Mononuclear cell (primary cell): ENCODE data around the gene USP20. TPM values are rescaled to one million over a fixed set of nuclear protein-coding genes. Genes with fewer than 3 reads are reported as not detected.
"Not testable (repeated sequence)": the region's sequence is repeated elsewhere in the genome, so short reads cannot be mapped to it uniquely, and the experiment has no call there.

Experiments used
- H3K27me3 ChIP-seq: 2 replicates; pipeline ENCODE4 v1.6.0; 2011; ENCODE audit warnings: low read length, control low read depth; ENCODE audit not compliant: insufficient read depth
- H3K4me1 ChIP-seq: 2 replicates; pipeline ENCODE4 v1.5.1; 2011; ENCODE audit warnings: mild to moderate bottlenecking, low read length, control low read depth; ENCODE audit not compliant: insufficient read depth
- H3K4me3 ChIP-seq: 2 replicates; pipeline ENCODE4 v1.5.1; 2011; ENCODE audit warnings: mild to moderate bottlenecking, low read length, moderate library complexity
- H3K9me3 ChIP-seq: 2 replicates; pipeline ENCODE4 v1.5.1; 2011; ENCODE audit warnings: low read depth, mild to moderate bottlenecking, control low read depth, low read length
- total RNA-seq: library from RNA; depleted of rRNA; stranded (reverse); fragments of >200 nt; gene quantifications from one replicate; pipeline ENCODE4 v1.2.3, GENCODE V29; 2012

The USP20 gene
- total RNA-seq, 1 donor, result 17.1 TPM

DNA sequence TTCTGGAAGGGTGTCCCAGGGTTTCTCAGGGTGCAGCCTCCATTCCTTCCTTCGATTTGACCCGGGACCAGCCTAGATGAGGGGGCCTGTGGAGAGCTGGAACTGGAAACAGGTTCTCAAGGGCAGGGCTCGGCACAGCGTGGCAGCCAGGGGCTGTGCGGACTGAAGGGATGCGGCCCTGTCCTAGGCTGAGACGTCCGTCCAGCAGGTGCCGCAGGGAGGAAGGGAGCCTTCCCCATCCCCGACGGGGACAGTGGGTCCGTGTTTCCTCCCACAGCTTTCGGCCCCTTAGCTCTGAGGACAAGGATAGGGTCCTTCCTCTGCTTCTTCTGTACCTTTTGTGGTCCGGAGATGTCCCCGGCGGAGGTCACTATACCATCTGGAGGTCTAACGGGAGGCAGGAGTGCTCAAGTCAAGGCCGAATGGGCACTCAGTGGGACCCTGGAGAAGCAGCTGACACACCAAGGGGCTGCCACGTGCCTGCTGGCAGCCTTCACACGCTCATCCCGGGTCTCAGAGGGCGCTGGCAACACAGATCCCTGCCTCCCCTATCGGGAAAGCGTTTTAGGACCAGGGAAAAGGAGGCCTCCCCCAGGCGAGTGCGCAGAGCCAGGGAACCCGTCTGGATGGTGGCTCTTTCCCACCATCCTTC, 49.9 kb downstream of the USP20 start:
- no peaks in the 10 kb centered on the region for H3K9me3 ChIP-seq
- no peaks in the 10 kb centered on the region for H3K27me3 ChIP-seq
- peak overlapping the region; percentile 49 for H3K4me3 ChIP-seq
- peaks cover 67% of the 10 kb centered on the region for H3K4me1 ChIP-seq

- peak overlapping the region; percentile 49 for H3K4me3 ChIP-seq
- H3K27me3 ChIP-seq, result no peaks in the 10 kb centered on the region
- H3K9me3 ChIP-seq, result no peaks in the 10 kb centered on the region
- peaks cover 71% of the 10 kb centered on the region for H3K4me1 ChIP-seq
Measured at GRCh38 chr9:129885670-129886106, 50.4 kb downstream of the USP20 start.

GRCh38 chr9:129886226-129887174, 51.2 kb downstream of the USP20 start:
- no peaks in the 10 kb centered on the region for H3K9me3 ChIP-seq
- H3K4me1 ChIP-seq, result peaks cover 79% of the 10 kb centered on the region
- peak overlapping the region; percentile 49 for H3K4me3 ChIP-seq
- H3K27me3 ChIP-seq, result no peaks in the 10 kb centered on the region

DNA sequence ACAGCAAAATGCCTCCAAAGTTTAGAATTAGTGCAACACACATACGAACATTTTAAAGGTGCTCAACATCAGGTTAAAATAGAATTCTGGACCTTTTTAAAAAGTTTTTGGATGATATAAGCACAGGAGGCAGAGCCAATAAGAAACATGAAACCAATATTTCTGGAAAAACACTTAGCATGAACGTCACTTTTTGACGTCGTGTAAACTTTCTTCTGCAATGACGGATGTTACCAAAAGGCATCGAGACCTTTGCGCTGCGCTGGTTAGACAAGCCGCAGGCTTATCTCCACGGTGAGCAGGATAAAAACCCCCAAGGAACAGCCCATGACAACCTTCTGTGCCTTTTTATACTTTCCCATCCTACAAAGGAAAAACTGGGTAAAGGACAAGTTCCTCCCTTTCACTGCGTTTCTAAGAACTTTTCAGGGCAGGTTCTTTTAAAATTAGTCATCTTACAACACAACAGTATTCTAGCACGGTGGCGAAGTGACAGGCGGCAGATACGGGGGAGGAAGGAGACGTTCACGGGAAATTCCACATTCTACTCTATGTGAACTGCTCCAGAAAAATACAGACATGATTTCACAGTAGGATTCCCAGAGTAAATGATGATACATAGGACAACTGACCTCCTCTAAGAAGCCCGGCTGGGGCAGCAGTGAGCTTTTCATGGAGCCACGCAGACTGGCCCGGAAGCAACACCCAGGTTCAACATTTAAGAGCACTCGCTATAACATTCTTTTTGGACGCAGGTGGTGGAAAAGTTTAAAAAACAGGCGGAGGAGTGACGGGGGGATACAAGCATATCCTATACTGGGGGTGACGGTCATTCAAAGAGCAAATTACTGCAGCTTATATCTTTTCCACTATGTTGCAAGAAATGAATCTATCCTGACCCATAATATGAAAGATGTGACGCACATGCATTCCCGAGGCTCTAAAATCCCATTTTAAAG, 52.4 kb downstream of the USP20 start:
- H3K4me3 ChIP-seq, result peak overlapping the region; percentile 39
- peaks cover 87% of the 10 kb centered on the region for H3K4me1 ChIP-seq
- H3K27me3 ChIP-seq, result no peaks in the 10 kb centered on the region
- H3K9me3 ChIP-seq, result no peaks in the 10 kb centered on the region

- peaks cover 91% of the 10 kb centered on the region for H3K4me1 ChIP-seq
- no peaks in the 10 kb centered on the region for H3K9me3 ChIP-seq
- peak overlapping the region; percentile 39 for H3K4me3 ChIP-seq
- no peaks in the 10 kb centered on the region for H3K27me3 ChIP-seq
Measured at GRCh38 chr9:129888293-129889121, 53.2 kb downstream of the USP20 start.

DNA sequence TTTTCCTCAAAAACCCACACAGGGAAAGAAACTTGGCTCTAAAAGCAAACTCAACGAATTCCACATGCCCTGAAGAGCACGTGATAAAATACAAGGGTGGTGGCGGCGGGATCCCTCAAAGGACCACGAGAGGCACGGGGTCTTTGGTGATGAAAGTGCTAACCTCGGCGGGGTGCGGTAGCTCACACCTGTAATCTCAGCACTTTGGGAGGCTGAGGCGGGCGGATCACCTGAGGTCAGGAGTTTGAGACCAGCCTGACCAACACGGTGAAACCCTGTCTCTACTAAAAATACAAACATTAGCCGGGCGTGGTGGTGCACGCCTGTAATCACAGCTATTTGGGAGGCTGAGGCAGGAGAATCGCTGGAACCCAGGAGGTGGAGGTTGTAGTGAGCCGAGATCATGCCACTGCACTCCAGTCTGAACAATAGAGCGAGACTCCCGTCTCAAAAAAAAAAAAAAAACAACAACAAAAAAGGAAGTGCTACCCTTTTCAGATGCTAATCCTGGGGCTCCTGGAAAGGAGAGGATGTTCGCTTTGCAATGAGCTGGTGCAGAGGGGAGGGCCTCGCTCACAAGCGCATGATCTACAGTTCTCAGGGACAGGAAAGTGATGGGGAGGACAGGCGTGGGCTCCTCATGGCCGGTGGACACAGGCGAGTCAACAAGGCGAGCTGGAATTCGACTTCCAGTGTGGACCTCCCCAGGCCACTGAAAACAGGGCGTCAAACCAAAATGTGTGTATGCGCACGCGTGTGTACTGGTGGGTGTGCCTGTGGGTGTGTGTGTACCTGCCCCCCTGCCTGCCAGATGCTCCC, 54.1 kb downstream of the USP20 start:
- H3K4me3 ChIP-seq, result no peak overlapping the region
- no peaks in the 10 kb centered on the region for H3K27me3 ChIP-seq
- no peaks in the 10 kb centered on the region for H3K9me3 ChIP-seq
- peaks cover 89% of the 10 kb centered on the region for H3K4me1 ChIP-seq

DNA sequence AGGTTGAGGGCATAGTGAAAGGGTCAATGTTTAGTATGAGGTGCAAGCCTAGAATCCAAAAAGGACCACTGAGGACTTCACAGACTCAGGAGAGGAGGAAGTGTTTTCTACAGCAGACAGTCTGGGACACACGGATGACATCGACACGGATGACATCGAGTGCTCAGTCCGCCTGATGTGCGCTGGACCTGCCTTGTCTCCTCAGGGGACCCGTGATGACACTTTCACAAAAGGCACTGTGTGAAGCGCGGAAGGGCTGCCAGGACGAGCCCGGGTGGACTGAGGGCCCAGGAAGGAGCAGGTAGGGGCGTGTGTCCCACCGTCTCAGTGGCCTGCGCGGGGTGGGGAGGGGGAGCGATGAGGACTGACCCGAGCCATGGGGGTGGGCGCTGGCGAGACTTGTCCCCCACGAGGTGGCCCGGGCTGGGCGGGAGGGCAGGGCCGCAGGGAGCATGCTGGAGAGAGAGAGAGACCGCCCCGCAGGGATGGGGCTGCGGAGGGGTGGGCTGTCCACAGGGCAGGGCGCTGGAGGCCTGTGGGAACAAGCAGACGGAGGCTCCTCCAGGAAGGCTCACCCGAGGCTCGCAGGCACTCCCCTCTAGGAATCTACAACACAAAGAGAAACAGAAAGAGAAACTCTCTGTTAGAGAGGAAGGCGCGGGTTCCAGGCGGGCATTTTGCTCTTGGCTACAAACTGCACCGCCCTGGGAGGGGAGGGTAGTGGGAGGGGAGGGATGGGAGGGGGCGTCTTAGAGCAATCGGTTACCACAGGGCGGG, 54.9 kb downstream of the USP20 start:
- peak overlapping the region; percentile 6 for H3K4me3 ChIP-seq
- H3K27me3 ChIP-seq, result no peaks in the 10 kb centered on the region
- peaks cover 88% of the 10 kb centered on the region for H3K4me1 ChIP-seq
- H3K9me3 ChIP-seq, result no peaks in the 10 kb centered on the region

DNA sequence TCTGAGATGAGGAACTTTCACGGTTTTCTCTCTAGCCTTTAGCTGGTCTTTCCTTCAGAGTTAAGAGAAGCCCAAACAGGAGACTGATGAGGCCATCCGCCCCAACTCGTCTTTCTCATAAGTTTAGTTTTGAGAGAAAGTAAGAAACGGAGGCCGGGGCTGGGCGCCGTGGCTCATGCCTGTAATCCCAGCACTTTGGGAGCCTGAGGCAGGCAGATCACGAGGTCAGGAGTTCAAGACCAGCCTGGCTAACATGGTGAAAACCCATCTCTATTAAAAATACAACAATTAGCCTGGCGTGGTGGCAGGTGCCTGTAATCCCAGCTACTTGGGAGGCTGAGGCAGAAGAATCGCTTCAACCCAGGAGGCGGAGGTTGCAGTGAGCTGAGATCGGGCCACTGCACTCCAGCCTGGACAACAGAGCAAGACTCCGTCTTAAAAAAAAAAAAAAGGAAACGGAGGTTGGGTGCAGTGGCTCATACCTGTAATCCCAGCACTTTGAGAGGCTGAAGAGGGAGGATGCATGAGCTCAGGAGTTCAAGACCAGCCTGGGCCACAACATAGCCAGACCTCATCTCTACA, 55.6 kb downstream of the USP20 start:
- H3K4me1 ChIP-seq, result peaks cover 87% of the 10 kb centered on the region
- H3K9me3 ChIP-seq, H3K4me3 ChIP-seq, H3K27me3 ChIP-seq: not testable (repeated sequence)

DNA sequence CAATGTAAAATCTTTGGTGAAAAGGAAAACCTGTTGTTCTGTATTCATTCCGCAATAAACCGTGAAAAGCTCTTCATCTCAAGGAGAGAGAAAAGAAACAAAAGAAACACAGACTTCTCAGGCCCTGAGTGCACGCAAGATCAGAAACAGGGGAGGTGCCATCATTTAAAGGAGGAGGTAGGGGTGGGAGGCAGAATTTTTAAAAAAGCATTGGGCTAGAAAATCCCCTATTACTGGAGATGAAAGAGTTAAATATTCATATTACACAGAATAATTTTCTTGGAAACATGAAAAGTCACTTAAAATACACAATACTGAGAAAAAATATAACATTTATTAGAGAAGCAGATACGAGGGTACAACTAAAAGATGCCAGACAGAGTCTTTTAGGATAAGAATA, 56.3 kb downstream of the USP20 start:
- H3K4me3 ChIP-seq, result no peak overlapping the region
- H3K4me1 ChIP-seq, result peaks cover 86% of the 10 kb centered on the region
- H3K9me3 ChIP-seq, result no peaks in the 10 kb centered on the region

DNA sequence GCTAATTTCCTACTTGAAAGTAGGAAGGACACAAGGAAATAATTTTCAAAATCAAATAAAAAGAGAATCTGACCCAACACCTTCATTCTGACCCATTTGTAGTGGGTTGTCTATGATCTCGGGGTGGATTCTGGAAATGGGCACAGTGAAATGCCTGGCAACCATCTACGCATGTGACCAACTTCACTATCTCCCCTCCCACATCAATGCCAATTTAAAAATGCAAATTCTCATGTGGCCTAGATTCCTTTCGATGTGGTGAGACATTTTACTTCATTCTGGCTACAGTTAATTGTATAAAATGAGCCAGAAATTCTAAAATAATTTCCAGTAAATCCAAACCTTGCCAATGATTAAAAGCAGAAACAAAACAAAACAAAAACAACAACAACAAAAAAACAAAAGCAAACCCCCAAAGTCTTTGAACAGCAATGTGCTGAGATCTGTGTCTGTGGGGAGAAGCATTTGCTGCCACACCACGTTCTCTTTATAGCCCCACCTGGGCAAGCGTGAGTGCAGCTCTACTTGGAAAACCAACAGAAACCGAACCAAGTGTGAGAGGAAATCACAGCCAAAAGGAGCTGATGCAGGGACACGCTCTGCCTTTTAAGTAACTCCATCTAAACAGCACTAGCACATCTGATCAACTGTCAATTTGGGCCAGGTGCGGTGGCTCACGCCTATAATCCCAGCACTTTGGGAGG, 59.0 kb downstream of the USP20 start:
- Histone ChIP-seq H3K4me1 (peaks cover 73% of the 10 kb centered on the region), H3K27me3 (no peaks in the 10 kb centered on the region), H3K4me3 (no peak overlapping the region), H3K9me3 (no peaks in the 10 kb centered on the region)

More for the DNA sequence above, 56.3 kb downstream of the USP20 start:
- no peaks in the 10 kb centered on the region for H3K27me3 ChIP-seq

- peaks cover 64% of the 10 kb centered on the region for H3K4me1 ChIP-seq
- no peak overlapping the region for H3K4me3 ChIP-seq
- H3K27me3 ChIP-seq, result no peaks in the 10 kb centered on the region
- H3K9me3 ChIP-seq, result no peaks in the 10 kb centered on the region
Measured at GRCh38 chr9:129895376-129896268, 60.4 kb downstream of the USP20 start.
